Panc1 (cell line): ENCODE results near the gene MUC2. TPM values are rescaled to one million over a fixed set of nuclear protein-coding genes. Genes with fewer than 3 reads are reported as not detected.

Experiments
- ATAC-seq: fragments of 200-7000 bp; cut with Tn5 transposase; 2 replicates; pipeline ENCODE4 v1.9.1; 2020; ENCODE audit warnings: mild to moderate bottlenecking, moderate library complexity
- BruUV-seq: library from RNA; stranded (reverse); fragments of 400-500 nt; replicated peaks from 2 replicates; lab custom pipeline; 2021; lab: Mats Ljungman, UMichigan
- CTCF ChIA-PET: fragments of 300-600 bp; sonication (Branson Sonifier 250); formaldehyde crosslinking; loops from one replicate; lab custom pipeline; 2022; ENCODE audit warnings: antibody characterized with exemption; lab: Charles Lee
- POLR2A ChIA-PET: fragments of 300-600 bp; sonication (Branson Sonifier 250); formaldehyde crosslinking; loops from one replicate; lab custom pipeline; 2022; ENCODE audit warnings: antibody characterized with exemption; lab: Charles Lee
- DNase-seq: peaks from one replicate; pipeline ENCODE4 v3.0.0-alpha.2; 2010; ENCODE audit warnings: low read depth, low spot score
- H3K27ac ChIP-seq: 2 replicates; pipeline ENCODE4 v1.5.1; 2011; ENCODE audit warnings: mild to moderate bottlenecking, low read length, inconsistent platforms
- H3K27me3 ChIP-seq: fragments of 200-500 bp; sonication (Bioruptor generic); 2 replicates; pipeline ENCODE4 v1.6.0; 2014; ENCODE audit warnings: low read length, inconsistent platforms; ENCODE audit not compliant: control insufficient read depth, insufficient read depth
- H3K36me3 ChIP-seq: fragments of 200-500 bp; sonication (Bioruptor generic); 2 replicates; pipeline ENCODE4 v1.5.1; 2014; ENCODE audit warnings: inconsistent platforms, mild to moderate bottlenecking, low read length, moderate library complexity; ENCODE audit not compliant: control insufficient read depth, insufficient read depth
- H3K4me1 ChIP-seq: 2 replicates; pipeline ENCODE4 v1.5.1; 2011; ENCODE audit warnings: inconsistent platforms, mild to moderate bottlenecking, low read length, moderate library complexity; ENCODE audit not compliant: control insufficient read depth, insufficient read depth
- H3K4me3 ChIP-seq, 2 experiments: 2 replicates each; pipeline ENCODE4 v1.5.1; 2011 to 2012; ENCODE audit warnings: low read depth in 2 of 2, low read length in 2 of 2, mild to moderate bottlenecking in 2 of 2, inconsistent platforms in 1 of 2, moderate library complexity in 1 of 2
- H3K9me3 ChIP-seq: fragments of 200-500 bp; sonication (Bioruptor generic); 2 replicates; pipeline ENCODE4 v1.5.1; 2014; ENCODE audit warnings: low read depth, mild to moderate bottlenecking, inconsistent platforms, low read length, moderate library complexity; ENCODE audit not compliant: control insufficient read depth, insufficient read depth
- CTCF ChIP-seq: fragments of 450-650 bp; IDR thresholded peaks from 2 replicates; pipeline ENCODE4 v1.5.1; 2017; ENCODE audit warnings: mild to moderate bottlenecking
- POLR2AphosphoS5 ChIP-seq: IDR thresholded peaks from 2 replicates; pipeline ENCODE4 v1.6.1; 2012; ENCODE audit warnings: mild to moderate bottlenecking, low read depth, low read length, moderate library complexity
- REST ChIP-seq, 2 experiments: IDR thresholded peaks; 2 replicates each; pipeline ENCODE4 v1.6.1; 2011 to 2012; ENCODE audit warnings: low read depth in 2 of 2, control low read depth in 1 of 2, low read length in 1 of 2, mild to moderate bottlenecking in 1 of 2, moderate library complexity in 1 of 2; ENCODE audit not compliant: insufficient read depth in 1 of 2
- SIN3A ChIP-seq: IDR thresholded peaks from 2 replicates; pipeline ENCODE4 v1.6.1; 2012; ENCODE audit warnings: low read depth, mild to moderate bottlenecking, low read length, moderate library complexity, borderline replicate concordance; ENCODE audit not compliant: insufficient read depth
- TCF7L2 ChIP-seq: IDR thresholded peaks from 2 replicates; pipeline ENCODE4 v1.6.1; 2011; ENCODE audit warnings: mild to moderate bottlenecking, low read depth, low read length, inconsistent platforms
- in situ Hi-C: cut with HindIII; loops from 2 replicates; pipeline ENCODE4 v1.10.0; 2016; ENCODE audit warnings: low sequenced_read_pairs, low pct_unique_long_range_greater_than_20kb
- intact Hi-C: fragments of 100-400 bp; cut with micrococcal nuclease; formaldehyde crosslinking; loops from one replicate; pipeline ENCODE4 v1.10.0; 2022; ENCODE audit not compliant: unreplicated experiment
- total RNA-seq: library from RNA; stranded (reverse); gene quantifications from one replicate; pipeline ENCODE4 v1.2.1, GENCODE V29; 2021; ENCODE audit not compliant: unreplicated experiment

MUC2 gene
- total RNA-seq, 1 experiment from 2014 or later: 0.08 TPM

GRCh38 chr11:1119604-1120146, 45.0 kb downstream of the MUC2 start:
- ChIA-PET POLR2A (no interaction called here), CTCF (no interaction called here)
- ATAC-seq: 0 out of 2 replicates have a peak, but pooled peaks have one; percentile 11
- Histone ChIP-seq H3K36me3 (no peaks in the 10 kb centered on the region), H3K9me3 (no peaks in the 10 kb centered on the region), H3K4me1 (peaks cover 26% of the 10 kb centered on the region), H3K27ac (0 out of 2 replicates have a peak overlapping the region, but pooled peaks have one; percentile 7), H3K27me3 (no peaks in the 10 kb centered on the region), H3K4me3 (no peak overlapping the region)
- TF ChIP-seq CTCF: no peak
- no peak for TF ChIP-seq SIN3A
- TF ChIP-seq TCF7L2: no peak
- no peak for TF ChIP-seq REST (IDR thresholded peaks at IDR 0.05; ENCODE audit: insufficient read depth in 1 of 2, low read depth in 2 of 2, low read length in 1 of 2)
- no peak for TF ChIP-seq POLR2AphosphoS5
- no TSS peak for BruUV-seq
- intact Hi-C loops (loop anchor here (10.0 kb wide), 1 partner anchor 105 kb away; the partner anchor contains the start of gene MUC5B), in situ Hi-C loops (no loop called here)
- DNase-seq: no peak

- Histone ChIP-seq H3K27ac (no peak overlapping the region), H3K9me3 (no peaks in the 10 kb centered on the region), H3K4me1 (peaks cover 23% of the 10 kb centered on the region), H3K27me3 (no peaks in the 10 kb centered on the region), H3K36me3 (no peaks in the 10 kb centered on the region), H3K4me3 (no peak overlapping the region)
- POLR2A ChIA-PET: no interaction called here
- CTCF ChIA-PET: no interaction called here
- no TSS peak for BruUV-seq
- intact Hi-C loops: no loop called here
- ATAC-seq (peak; percentile 17; the same call in 1 of the 2 replicates), DNase-seq (no peak)
- in situ Hi-C loops: no loop called here
- TF ChIP-seq POLR2AphosphoS5 (no peak), TCF7L2 (no peak), SIN3A (no peak), CTCF (no peak), REST (IDR thresholded peaks at IDR 0.05; ENCODE audit: insufficient read depth in 1 of 2, low read depth in 2 of 2, low read length in 1 of 2) (no peak)
These were observed 46.1 kb downstream of the MUC2 start for GRCh38 chr11:1120532-1121330.
